Bronchial epithelial cell (primary cell): ENCODE results near the gene ABI3. TPM values are rescaled to one million over a fixed set of nuclear protein-coding genes. Genes with fewer than 3 reads are reported as not detected.

ENCODE experiments used
- DNase-seq: peaks from one replicate; pipeline ENCODE4 v3.0.0-alpha.2; 2010; ENCODE audit warnings: low read depth
- FAIRE-seq: peaks from 2 replicates; lab custom pipeline; 2011; peaks lifted over from hg19 to GRCh38; lab: Jason Lieb, UNC
- H3K27me3 ChIP-seq: 2 replicates; pipeline ENCODE4 v1.5.1; 2011; ENCODE audit warnings: low read length; ENCODE audit not compliant: control insufficient read depth, insufficient read depth
- H3K36me3 ChIP-seq: 2 replicates; pipeline ENCODE4 v1.5.1; 2011; ENCODE audit warnings: low read length; ENCODE audit not compliant: control insufficient read depth, insufficient read depth
- H3K4me3 ChIP-seq: 2 replicates; pipeline ENCODE4 v1.5.1; 2011; ENCODE audit warnings: mild to moderate bottlenecking, low read depth, low read length, control low read depth
- total RNA-seq: library from RNA; depleted of rRNA; stranded (reverse); fragments of >200 nt; gene quantifications from 2 replicates; pipeline ENCODE4 v1.2.1, GENCODE V29; 2014
- TF ChIP-seq, protein P1 (sequence below): IDR thresholded peaks from 2 replicates; pipeline ENCODE4 v1.5.1; 2011; ENCODE audit warnings: mild to moderate bottlenecking, moderate library complexity, low read length, control low read depth, inconsistent platforms; ENCODE audit not compliant: insufficient read depth, severe bottlenecking

The ABI3 gene
- total RNA-seq, 1 donor from 2014 or later: not detected

DNA sequence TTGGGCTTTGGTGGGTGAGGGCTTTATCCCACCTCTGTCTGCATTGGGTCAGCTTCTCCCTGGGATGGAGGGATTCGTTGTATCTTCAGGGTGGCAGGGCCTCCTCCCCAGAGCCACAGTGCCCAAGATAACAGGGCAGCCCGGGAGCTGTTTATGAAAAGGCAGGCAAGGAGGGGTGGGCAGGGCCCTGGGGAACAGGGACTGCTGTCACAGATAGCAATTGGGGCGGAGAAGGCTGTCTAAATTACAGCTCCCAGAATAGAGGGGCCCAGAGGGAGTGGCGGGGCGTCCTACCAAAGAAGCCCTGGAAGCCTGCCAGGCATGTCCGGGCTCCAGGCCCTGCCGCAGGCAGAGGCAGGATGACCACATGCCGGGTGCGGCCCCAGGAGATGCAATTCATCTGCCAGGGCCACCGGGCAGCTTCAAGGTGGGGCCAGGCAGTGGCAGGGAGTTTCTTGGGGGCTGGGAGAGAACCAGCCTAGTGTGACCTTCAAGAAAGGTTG is 38.8 kb downstream of the ABI3 start:
- Histone ChIP-seq H3K27me3 (no peaks in the 10 kb centered on the region), H3K4me3 (no peak overlapping the region), H3K36me3 (no peaks in the 10 kb centered on the region)
- FAIRE-seq (no peak), DNase-seq (no peak)
- TF ChIP-seq, protein P1, sequence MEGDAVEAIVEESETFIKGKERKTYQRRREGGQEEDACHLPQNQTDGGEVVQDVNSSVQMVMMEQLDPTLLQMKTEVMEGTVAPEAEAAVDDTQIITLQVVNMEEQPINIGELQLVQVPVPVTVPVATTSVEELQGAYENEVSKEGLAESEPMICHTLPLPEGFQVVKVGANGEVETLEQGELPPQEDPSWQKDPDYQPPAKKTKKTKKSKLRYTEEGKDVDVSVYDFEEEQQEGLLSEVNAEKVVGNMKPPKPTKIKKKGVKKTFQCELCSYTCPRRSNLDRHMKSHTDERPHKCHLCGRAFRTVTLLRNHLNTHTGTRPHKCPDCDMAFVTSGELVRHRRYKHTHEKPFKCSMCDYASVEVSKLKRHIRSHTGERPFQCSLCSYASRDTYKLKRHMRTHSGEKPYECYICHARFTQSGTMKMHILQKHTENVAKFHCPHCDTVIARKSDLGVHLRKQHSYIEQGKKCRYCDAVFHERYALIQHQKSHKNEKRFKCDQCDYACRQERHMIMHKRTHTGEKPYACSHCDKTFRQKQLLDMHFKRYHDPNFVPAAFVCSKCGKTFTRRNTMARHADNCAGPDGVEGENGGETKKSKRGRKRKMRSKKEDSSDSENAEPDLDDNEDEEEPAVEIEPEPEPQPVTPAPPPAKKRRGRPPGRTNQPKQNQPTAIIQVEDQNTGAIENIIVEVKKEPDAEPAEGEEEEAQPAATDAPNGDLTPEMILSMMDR: no peak

DNA sequence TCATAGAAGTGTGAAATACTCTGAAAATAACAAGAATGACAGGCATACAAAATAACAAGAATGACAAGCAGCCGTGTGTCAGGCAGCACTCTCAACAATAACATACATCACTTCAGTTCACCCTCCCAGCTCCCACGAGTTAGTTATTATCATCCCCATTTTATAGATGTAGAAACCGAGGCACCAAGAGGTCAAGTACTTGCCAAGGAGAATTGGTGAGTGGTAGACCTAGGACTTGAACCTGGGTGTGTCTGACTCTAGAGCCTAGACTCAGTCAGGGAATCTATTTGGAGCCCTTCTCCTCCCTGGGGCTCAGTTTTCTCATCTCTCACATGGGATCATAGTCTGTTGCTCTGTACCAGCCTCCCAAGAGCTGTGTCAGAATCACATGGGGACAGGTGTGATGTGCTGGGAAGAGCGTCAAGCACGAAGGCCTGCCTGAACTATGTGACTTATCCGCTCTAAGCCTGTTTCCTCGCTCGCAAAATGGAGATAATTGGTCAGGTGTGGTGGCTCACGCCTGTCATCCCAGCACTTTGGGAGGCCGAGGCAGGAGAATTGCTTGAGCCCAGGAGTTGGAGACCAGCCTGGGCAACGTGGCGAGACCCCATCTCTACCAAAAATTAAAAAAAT is 39.5 kb downstream of the ABI3 start:
- Histone ChIP-seq H3K36me3 (no peaks in the 10 kb centered on the region), H3K4me3 (no peak overlapping the region), H3K27me3 (no peaks in the 10 kb centered on the region)
- TF ChIP-seq, protein P1: no peak
- DNase-seq (no peak), FAIRE-seq (peak; percentile 32)

DNA sequence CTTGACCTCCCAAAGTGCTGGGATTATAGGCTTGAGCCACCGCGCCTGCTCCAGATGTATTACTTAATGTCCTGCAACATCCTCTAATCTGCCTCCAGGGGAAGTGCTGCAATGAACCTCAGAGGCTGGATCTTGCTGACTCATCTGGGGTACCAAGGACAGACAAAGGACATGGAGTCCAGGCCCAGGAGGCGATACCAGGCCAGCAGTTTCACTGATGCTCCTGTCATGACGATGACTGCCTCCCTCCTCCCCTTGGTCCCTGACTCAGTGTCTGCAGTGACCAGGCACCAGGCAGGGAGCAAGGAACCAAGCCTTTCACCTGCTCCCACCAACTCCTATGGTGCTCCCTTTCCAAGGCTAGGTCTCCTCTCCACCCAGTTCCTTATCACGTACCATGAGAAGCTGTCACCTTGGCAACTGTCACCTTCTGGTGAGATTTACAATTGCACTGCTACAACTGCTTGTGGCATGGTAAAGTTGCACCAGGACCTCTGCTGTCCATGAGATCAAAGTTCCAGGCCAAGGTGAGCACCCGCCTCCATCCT is 41.7 kb downstream of the ABI3 start:
- no peaks in the 10 kb centered on the region for H3K36me3 ChIP-seq
- FAIRE-seq (peak; percentile 50), DNase-seq (no peak)
- no peak overlapping the region for H3K4me3 ChIP-seq
- H3K27me3 ChIP-seq: no peaks in the 10 kb centered on the region
- TF ChIP-seq, protein P1: no peak

DNA sequence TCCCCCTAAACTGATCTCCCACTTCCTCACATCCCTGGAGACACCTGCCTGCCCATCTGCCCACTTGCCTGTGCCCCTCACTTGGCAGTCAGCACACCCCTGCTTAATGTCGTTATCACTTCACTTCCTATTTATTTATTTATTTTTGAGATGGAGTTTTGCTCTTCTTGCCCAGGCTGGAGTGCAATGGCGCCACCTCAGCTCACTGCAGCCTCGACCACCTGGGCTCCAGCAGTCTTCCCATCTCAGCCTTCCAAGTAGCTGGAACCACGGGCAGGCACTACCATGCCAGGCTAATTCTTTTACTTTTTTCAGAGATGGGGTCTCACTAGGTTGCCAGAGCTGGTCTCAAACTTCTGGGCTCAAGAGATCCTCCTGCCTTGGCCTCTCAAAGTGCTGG is 43.6 kb downstream of the ABI3 start:
- TF ChIP-seq, protein P1: no peak
- no peak for FAIRE-seq
- Histone ChIP-seq H3K36me3 (no peaks in the 10 kb centered on the region), H3K27me3 (no peaks in the 10 kb centered on the region), H3K4me3 (no peak overlapping the region)
- no peak for DNase-seq

DNA sequence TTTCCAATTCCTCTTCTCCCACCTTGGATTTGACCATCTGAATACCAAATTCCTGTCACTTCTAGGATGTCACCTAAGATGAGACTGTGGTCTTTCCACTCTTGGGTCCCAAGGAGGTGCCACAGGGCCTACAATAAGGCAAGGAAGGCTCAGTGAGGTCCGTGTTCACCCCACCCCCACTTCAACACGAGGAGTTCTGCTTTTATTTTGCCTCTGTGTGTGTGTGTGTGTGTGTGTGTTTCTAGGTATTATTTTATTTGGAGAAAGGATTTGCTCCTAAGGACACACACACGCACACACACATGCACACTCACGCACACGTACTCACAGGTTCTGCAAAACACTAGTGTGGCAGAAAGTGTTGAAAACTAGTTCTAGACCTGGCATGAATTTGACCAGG is 44.6 kb downstream of the ABI3 start:
- no peak for FAIRE-seq

More for the DNA sequence above, 44.6 kb downstream of the ABI3 start:
- H3K27me3 ChIP-seq: no peaks in the 10 kb centered on the region
- TF ChIP-seq, protein P1: no peak
- no peaks in the 10 kb centered on the region for H3K36me3 ChIP-seq
- DNase-seq: no peak
- H3K4me3 ChIP-seq: no peak overlapping the region
